HepG2 (cell line): ENCODE measurements around the gene JPH4. TPM values are rescaled to one million over a fixed set of nuclear protein-coding genes. Genes with fewer than 3 reads are reported as not detected.

ENCODE experiments used
- KLF15 ChIP-seq: sonication (generic); formaldehyde crosslinking; IDR thresholded peaks from 2 replicates; pipeline ENCODE4 v1.8.1; 2023; ENCODE audit warnings: borderline replicate concordance, mild to moderate bottlenecking, inconsistent platforms, missing genetic modification reagents, mixed read lengths
- RBM39 ChIP-seq: fragments of 200-400 bp; formaldehyde crosslinking; IDR thresholded peaks from one replicate; pipeline ENCODE4 v1.6.1; 2018; ENCODE audit warnings: antibody characterized with exemption, mild to moderate bottlenecking, low read depth, low read length; ENCODE audit not compliant: poor library complexity, severe bottlenecking
- REL ChIP-seq: sonication (generic); formaldehyde crosslinking; conservative IDR thresholded peaks from 2 replicates; pipeline ENCODE4 v1.8.0; 2022; ENCODE audit warnings: mild to moderate bottlenecking, missing genetic modification reagents, moderate library complexity
- RFX5 ChIP-seq: IDR thresholded peaks from 2 replicates; pipeline ENCODE4 v1.6.1; 2011; ENCODE audit warnings: low read depth, low read length, improper control_type of control experiment
- SOX6 ChIP-seq, 2 experiments: fragments of 450-650 bp in 1 of 2; sonication (generic) in 1 of 2; formaldehyde crosslinking in 1 of 2; IDR thresholded peaks; 2 replicates each; pipeline versions ENCODE4 v1.4.0 to v1.6.1; 2017 to 2020; ENCODE audit warnings: antibody characterized with exemption in 1 of 2, mild to moderate bottlenecking in 1 of 2, missing genetic modification reagents in 1 of 2
- WIZ ChIP-seq: sonication (generic); formaldehyde crosslinking; IDR thresholded peaks from 2 replicates; pipeline ENCODE4 v1.5.1; 2020; ENCODE audit warnings: mild to moderate bottlenecking, missing genetic modification reagents
- YEATS2 ChIP-seq: sonication (generic); formaldehyde crosslinking; IDR thresholded peaks from 2 replicates; pipeline ENCODE4 v1.4.0; 2020; ENCODE audit warnings: missing genetic modification reagents, borderline replicate concordance
- ZKSCAN1 ChIP-seq: fragments of 150-350 bp; IDR thresholded peaks from 2 replicates; pipeline ENCODE4 v1.6.1; 2014; ENCODE audit warnings: low read length
- ZNF136 ChIP-seq: sonication (generic); formaldehyde crosslinking; IDR thresholded peaks from 2 replicates; pipeline ENCODE4 v1.8.1; 2022; ENCODE audit warnings: low read depth, mild to moderate bottlenecking, moderate library complexity, missing genetic modification reagents
- ZNF367 ChIP-seq: sonication (generic); formaldehyde crosslinking; IDR thresholded peaks from 2 replicates; pipeline ENCODE4 v1.4.0; 2020; ENCODE audit warnings: missing genetic modification reagents, borderline replicate concordance
- ZNF501 ChIP-seq: sonication (generic); formaldehyde crosslinking; IDR thresholded peaks from 2 replicates; pipeline ENCODE4 v1.5.1; 2020; ENCODE audit warnings: mild to moderate bottlenecking, moderate library complexity, missing genetic modification reagents
- ZNF550 ChIP-seq: sonication (generic); formaldehyde crosslinking; IDR thresholded peaks from 2 replicates; pipeline ENCODE4 v1.4.0; 2020; ENCODE audit warnings: mild to moderate bottlenecking, missing genetic modification reagents, borderline replicate concordance
- ZNF556 ChIP-seq: sonication (generic); formaldehyde crosslinking; IDR thresholded peaks from 2 replicates; pipeline ENCODE4 v1.4.0; 2020; ENCODE audit warnings: mild to moderate bottlenecking, missing genetic modification reagents, borderline replicate concordance
- ZNF616 ChIP-seq: sonication (generic); formaldehyde crosslinking; IDR thresholded peaks from 2 replicates; pipeline ENCODE4 v1.5.0; 2020; ENCODE audit warnings: low read depth, mild to moderate bottlenecking, missing genetic modification reagents
- ZNF781 ChIP-seq: sonication (generic); formaldehyde crosslinking; IDR thresholded peaks from 2 replicates; pipeline ENCODE4 v1.5.1; 2020; ENCODE audit warnings: borderline replicate concordance, mild to moderate bottlenecking, missing genetic modification reagents; ENCODE audit errors: not compliant biosample characterization
- polyA plus RNA-seq, 8 experiments: library from polyadenylated mRNA; depleted of rRNA in 3 of 8; stranded (reverse) in 7 of 8; unstranded in 1 of 8; fragments of >200 nt; fragmentation: Illumina TruSeq in 4 of 8; extraction: Trizol in 4 of 8; gene quantifications; 2 replicates each; pipeline versions ENCODE4 v1.2.1 to v1.2.3, GENCODE V29; 2011 to 2016; ENCODE audit warnings: low read depth in 4 of 8, missing spikeins in 1 of 8, mixed read lengths in 1 of 8; ENCODE audit not compliant: insufficient read depth in 1 of 8
- total RNA-seq, 5 experiments: library from RNA; depleted of rRNA; stranded (reverse); fragments of >200 nt; fragmentation: Illumina TruSeq; extraction: Trizol; gene quantifications; 2 replicates each; pipeline ENCODE4 v1.2.3, GENCODE V29; 2016; ENCODE audit warnings: low read depth in 1 of 5
- TF ChIP-seq, protein P1 (sequence below): sonication (generic); formaldehyde crosslinking; IDR thresholded peaks from 2 replicates; pipeline ENCODE4 v1.4.0; 2020; ENCODE audit warnings: missing genetic modification reagents
- TF ChIP-seq, protein P2 (sequence below): IDR thresholded peaks from 2 replicates; pipeline ENCODE4 v1.4.0; 2020; ENCODE audit warnings: mild to moderate bottlenecking, missing genetic modification reagents
- TF ChIP-seq, protein P3 (sequence below): IDR thresholded peaks from 2 replicates; pipeline ENCODE4 v1.6.1; 2016; ENCODE audit warnings: low read depth, control low read depth
- TF ChIP-seq, protein P4 (sequence below): sonication (generic); formaldehyde crosslinking; conservative IDR thresholded peaks from 2 replicates; pipeline ENCODE4 v1.8.0; 2022; ENCODE audit warnings: low read depth, missing genetic modification reagents

Gene JPH4
- total and polyA plus RNA-seq, 2 of the 13 experiments (the other 11 are each of a cell fraction or from before 2014, with no cell fraction given) = 0.08 to 0.22 TPM

DNA sequence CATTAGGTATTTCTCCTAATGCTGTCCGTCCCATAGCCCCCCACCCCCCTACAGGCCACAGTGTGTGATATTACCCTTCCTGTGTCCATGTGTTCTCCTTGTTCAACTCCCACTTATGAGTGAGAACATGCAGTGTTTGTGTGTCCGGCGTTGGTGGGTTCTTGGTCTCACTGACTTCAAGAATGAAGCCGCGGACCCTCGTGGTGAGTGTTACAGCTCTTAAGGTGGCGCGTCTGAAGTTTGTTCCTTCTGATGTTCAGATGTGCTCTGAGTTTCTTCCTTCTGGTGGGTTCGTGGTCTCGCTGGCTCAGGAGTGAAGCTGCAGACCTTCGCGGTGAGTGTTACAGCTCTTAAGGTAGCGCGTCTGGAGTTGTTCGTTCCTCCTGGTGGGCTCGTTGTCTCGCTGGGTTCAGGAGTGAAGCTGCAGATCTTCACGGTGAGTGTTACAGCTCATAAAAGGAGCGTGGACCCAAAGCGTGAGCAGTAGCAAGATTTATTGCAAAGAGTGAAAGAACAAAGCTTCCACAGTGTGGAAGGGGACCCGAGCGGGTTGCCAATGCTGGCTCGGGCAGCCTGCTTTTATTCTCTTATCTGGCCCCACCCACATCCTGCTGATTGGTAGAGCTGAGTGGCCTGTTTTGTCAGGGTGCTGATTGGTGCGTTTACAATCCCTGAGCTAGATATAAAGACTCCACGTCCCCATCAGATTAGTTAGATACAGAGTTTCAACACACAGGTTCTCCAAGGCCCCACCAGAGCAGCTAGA is 5.4 kb upstream of the JPH4 start (continued):
- TF ChIP-seq, protein P1, sequence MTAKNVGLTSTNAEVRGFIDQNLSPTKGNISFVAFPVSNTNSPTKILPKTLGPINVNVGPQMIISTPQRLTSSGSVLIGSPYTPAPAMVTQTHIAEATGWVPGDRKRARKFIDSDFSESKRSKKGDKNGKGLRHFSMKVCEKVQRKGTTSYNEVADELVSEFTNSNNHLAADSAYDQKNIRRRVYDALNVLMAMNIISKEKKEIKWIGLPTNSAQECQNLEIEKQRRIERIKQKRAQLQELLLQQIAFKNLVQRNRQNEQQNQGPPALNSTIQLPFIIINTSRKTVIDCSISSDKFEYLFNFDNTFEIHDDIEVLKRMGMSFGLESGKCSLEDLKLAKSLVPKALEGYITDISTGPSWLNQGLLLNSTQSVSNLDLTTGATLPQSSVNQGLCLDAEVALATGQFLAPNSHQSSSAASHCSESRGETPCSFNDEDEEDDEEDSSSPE (CRISPR knock-in tag) = peak; percentile 63; the same call in 1 of the 2 replicates
- TF ChIP-seq REL (CRISPR knock-in tag) (peak; percentile 86; the same call in 1 of the 2 replicates), RBM39 (peak; percentile 85), SOX6 (IDR thresholded peaks at IDR 0.05) (0 out of 2 replicates have a peak, but pooled peaks have one; percentile 22), SOX6 (CRISPR knock-in tag; IDR thresholded peaks at IDR 0.05) (peak; percentile 78; the same call in 1 of the 2 replicates), ZNF781 (CRISPR knock-in tag) (peak; percentile 79), ZNF550 (CRISPR knock-in tag) (peak; percentile 94; the same call in 1 of the 2 replicates), YEATS2 (peak; percentile 89), RFX5 (peak; percentile 30; the same call in 1 of the 2 replicates), ZKSCAN1 (peak; percentile 91), ZNF367 (CRISPR knock-in tag) (peak; percentile 71; the same call in 1 of the 2 replicates), ZNF556 (CRISPR knock-in tag) (peak; percentile 94; the same call in 1 of the 2 replicates), WIZ (CRISPR knock-in tag) (peak; percentile 80; the same call in 1 of the 2 replicates), KLF15 (CRISPR knock-in tag) (peak; percentile 87), ZNF136 (CRISPR knock-in tag) (peak; percentile 96; the same call in 1 of the 2 replicates), ZNF501 (peak; percentile 93), ZNF616 (CRISPR knock-in tag) (peak; percentile 79)
- TF ChIP-seq, protein P2, sequence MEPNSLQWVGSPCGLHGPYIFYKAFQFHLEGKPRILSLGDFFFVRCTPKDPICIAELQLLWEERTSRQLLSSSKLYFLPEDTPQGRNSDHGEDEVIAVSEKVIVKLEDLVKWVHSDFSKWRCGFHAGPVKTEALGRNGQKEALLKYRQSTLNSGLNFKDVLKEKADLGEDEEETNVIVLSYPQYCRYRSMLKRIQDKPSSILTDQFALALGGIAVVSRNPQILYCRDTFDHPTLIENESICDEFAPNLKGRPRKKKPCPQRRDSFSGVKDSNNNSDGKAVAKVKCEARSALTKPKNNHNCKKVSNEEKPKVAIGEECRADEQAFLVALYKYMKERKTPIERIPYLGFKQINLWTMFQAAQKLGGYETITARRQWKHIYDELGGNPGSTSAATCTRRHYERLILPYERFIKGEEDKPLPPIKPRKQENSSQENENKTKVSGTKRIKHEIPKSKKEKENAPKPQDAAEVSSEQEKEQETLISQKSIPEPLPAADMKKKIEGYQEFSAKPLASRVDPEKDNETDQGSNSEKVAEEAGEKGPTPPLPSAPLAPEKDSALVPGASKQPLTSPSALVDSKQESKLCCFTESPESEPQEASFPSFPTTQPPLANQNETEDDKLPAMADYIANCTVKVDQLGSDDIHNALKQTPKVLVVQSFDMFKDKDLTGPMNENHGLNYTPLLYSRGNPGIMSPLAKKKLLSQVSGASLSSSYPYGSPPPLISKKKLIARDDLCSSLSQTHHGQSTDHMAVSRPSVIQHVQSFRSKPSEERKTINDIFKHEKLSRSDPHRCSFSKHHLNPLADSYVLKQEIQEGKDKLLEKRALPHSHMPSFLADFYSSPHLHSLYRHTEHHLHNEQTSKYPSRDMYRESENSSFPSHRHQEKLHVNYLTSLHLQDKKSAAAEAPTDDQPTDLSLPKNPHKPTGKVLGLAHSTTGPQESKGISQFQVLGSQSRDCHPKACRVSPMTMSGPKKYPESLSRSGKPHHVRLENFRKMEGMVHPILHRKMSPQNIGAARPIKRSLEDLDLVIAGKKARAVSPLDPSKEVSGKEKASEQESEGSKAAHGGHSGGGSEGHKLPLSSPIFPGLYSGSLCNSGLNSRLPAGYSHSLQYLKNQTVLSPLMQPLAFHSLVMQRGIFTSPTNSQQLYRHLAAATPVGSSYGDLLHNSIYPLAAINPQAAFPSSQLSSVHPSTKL (CRISPR knock-in tag) = peak; percentile 73
- TF ChIP-seq, protein P3, sequence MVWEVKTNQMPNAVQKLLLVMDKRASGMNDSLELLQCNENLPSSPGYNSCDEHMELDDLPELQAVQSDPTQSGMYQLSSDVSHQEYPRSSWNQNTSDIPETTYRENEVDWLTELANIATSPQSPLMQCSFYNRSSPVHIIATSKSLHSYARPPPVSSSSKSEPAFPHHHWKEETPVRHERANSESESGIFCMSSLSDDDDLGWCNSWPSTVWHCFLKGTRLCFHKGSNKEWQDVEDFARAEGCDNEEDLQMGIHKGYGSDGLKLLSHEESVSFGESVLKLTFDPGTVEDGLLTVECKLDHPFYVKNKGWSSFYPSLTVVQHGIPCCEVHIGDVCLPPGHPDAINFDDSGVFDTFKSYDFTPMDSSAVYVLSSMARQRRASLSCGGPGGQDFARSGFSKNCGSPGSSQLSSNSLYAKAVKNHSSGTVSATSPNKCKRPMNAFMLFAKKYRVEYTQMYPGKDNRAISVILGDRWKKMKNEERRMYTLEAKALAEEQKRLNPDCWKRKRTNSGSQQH (CRISPR knock-in tag) = peak; percentile 94; the same call in 1 of the 2 replicates
- TF ChIP-seq, protein P4, sequence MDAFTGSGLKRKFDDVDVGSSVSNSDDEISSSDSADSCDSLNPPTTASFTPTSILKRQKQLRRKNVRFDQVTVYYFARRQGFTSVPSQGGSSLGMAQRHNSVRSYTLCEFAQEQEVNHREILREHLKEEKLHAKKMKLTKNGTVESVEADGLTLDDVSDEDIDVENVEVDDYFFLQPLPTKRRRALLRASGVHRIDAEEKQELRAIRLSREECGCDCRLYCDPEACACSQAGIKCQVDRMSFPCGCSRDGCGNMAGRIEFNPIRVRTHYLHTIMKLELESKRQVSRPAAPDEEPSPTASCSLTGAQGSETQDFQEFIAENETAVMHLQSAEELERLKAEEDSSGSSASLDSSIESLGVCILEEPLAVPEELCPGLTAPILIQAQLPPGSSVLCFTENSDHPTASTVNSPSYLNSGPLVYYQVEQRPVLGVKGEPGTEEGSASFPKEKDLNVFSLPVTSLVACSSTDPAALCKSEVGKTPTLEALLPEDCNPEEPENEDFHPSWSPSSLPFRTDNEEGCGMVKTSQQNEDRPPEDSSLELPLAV (CRISPR knock-in tag) = peak; percentile 89
